H9 (cell line): ENCODE measurements around the gene RASA4. TPM values are rescaled to one million over a fixed set of nuclear protein-coding genes. Genes with fewer than 3 reads are reported as not detected.
"Not testable (repeated sequence)": the region's sequence is repeated elsewhere in the genome, so short reads cannot be mapped to it uniquely, and the experiment has no call there.

Source experiments
- DNase-seq: peaks from one replicate; pipeline ENCODE4 v3.0.0-alpha.2; 2017
- H2AFZ ChIP-seq: one replicate; pipeline ENCODE4 v1.6.1; 2013; ENCODE audit warnings: mild to moderate bottlenecking, low read length, control low read depth, moderate library complexity
- H2AK5ac ChIP-seq: 2 replicates; pipeline ENCODE4 v1.6.1; 2013; ENCODE audit warnings: low read length, control low read depth, mixed read lengths; ENCODE audit not compliant: insufficient read length
- H2BK120ac ChIP-seq: one replicate; pipeline ENCODE4 v1.6.1; 2013; ENCODE audit warnings: low read depth, mild to moderate bottlenecking, low read length, control low read depth, inconsistent platforms; ENCODE audit not compliant: poor library complexity, severe bottlenecking
- H2BK12ac ChIP-seq: 2 replicates; pipeline ENCODE4 v1.6.1; 2013; ENCODE audit warnings: low read length, control low read depth, mixed read lengths, low read depth; ENCODE audit not compliant: insufficient read length
- H2BK15ac ChIP-seq: 2 replicates; pipeline ENCODE4 v1.6.1; 2013; ENCODE audit warnings: low read depth, low read length, control low read depth
- H2BK20ac ChIP-seq: one replicate; pipeline ENCODE4 v1.6.1; 2013; ENCODE audit warnings: low read depth, mild to moderate bottlenecking, low read length, control low read depth, inconsistent platforms; ENCODE audit not compliant: poor library complexity, severe bottlenecking
- H2BK5ac ChIP-seq: 2 replicates; pipeline ENCODE4 v1.6.1; 2013; ENCODE audit warnings: low read length, control low read depth, mixed read lengths; ENCODE audit not compliant: insufficient read length
- H3K14ac ChIP-seq: 2 replicates; pipeline ENCODE4 v1.6.1; 2013; ENCODE audit warnings: low read length, control low read depth; ENCODE audit not compliant: insufficient read depth
- H3K18ac ChIP-seq: 2 replicates; pipeline ENCODE4 v1.6.1; 2013; ENCODE audit warnings: low read depth, mild to moderate bottlenecking, mixed read lengths, low read length, control low read depth; ENCODE audit not compliant: insufficient read length
- H3K23ac ChIP-seq: 2 replicates; pipeline ENCODE4 v1.6.1; 2013; ENCODE audit warnings: low read length, control low read depth, mixed read lengths, low read depth; ENCODE audit not compliant: insufficient read length
- H3K23me2 ChIP-seq: 2 replicates; pipeline ENCODE4 v1.6.1; 2013; ENCODE audit warnings: low read depth, mild to moderate bottlenecking, mixed read lengths, low read length, control low read depth; ENCODE audit not compliant: insufficient read length, poor library complexity, severe bottlenecking
- H3K27ac ChIP-seq: 2 replicates; pipeline ENCODE4 v1.5.1; 2013; ENCODE audit warnings: low read length, control low read depth, mixed read lengths, low read depth; ENCODE audit not compliant: insufficient read length
- H3K27me3 ChIP-seq: 2 replicates; pipeline ENCODE4 v1.6.1; 2013; ENCODE audit warnings: low read length, control low read depth, inconsistent platforms; ENCODE audit not compliant: insufficient read depth
- H3K4ac ChIP-seq: 2 replicates; pipeline ENCODE4 v1.6.1; 2013; ENCODE audit warnings: low read depth, mild to moderate bottlenecking, control low read depth, inconsistent platforms, low read length, moderate library complexity
- H3K4me1 ChIP-seq: 2 replicates; pipeline ENCODE4 v1.6.1; 2013; ENCODE audit warnings: low read length, control low read depth, inconsistent platforms; ENCODE audit not compliant: insufficient read depth
- H3K4me2 ChIP-seq: 2 replicates; pipeline ENCODE4 v1.6.1; 2013; ENCODE audit warnings: low read length, control low read depth, mixed read lengths; ENCODE audit not compliant: insufficient read length, insufficient read depth
- H3K56ac ChIP-seq: 2 replicates; pipeline ENCODE4 v1.6.1; 2013; ENCODE audit warnings: low read depth, mild to moderate bottlenecking, mixed read lengths, low read length, control low read depth; ENCODE audit not compliant: insufficient read length
- H3K79me1 ChIP-seq: 2 replicates; pipeline ENCODE4 v1.6.1; 2013; ENCODE audit warnings: low read depth, mild to moderate bottlenecking, moderate library complexity, low read length, control low read depth, inconsistent platforms; ENCODE audit not compliant: insufficient read depth, poor library complexity, severe bottlenecking
- H3K79me2 ChIP-seq: 2 replicates; pipeline ENCODE4 v1.6.1; 2013; ENCODE audit warnings: low read length, control low read depth, inconsistent platforms; ENCODE audit not compliant: insufficient read depth
- H3K9ac ChIP-seq: 2 replicates; pipeline ENCODE4 v1.6.1; 2013; ENCODE audit warnings: low read length, control low read depth, mixed read lengths; ENCODE audit not compliant: insufficient read length; ENCODE audit errors: extremely low read depth
- H3K9me3 ChIP-seq: one replicate; pipeline ENCODE4 v1.6.1; 2013; ENCODE audit warnings: low read depth, low read length, inconsistent platforms; ENCODE audit not compliant: control insufficient read depth
- H3T11ph ChIP-seq: one replicate; pipeline ENCODE4 v1.6.1; 2013; ENCODE audit warnings: mild to moderate bottlenecking, low read length, control low read depth, inconsistent platforms
- H4K20me1 ChIP-seq: one replicate; pipeline ENCODE4 v1.6.1; 2013; ENCODE audit not compliant: control insufficient read depth, insufficient read length, insufficient read depth
- H4K5ac ChIP-seq: 2 replicates; pipeline ENCODE4 v1.6.1; 2013; ENCODE audit warnings: low read depth, mild to moderate bottlenecking, mixed read lengths, low read length, control low read depth; ENCODE audit not compliant: insufficient read length
- H4K8ac ChIP-seq: replicated peaks from 2 replicates; pipeline ENCODE4 v1.6.1; 2013; ENCODE audit warnings: low read length, control low read depth, mixed read lengths, low read depth; ENCODE audit not compliant: insufficient read length
- H4K91ac ChIP-seq: 2 replicates; pipeline ENCODE4 v1.6.1; 2013; ENCODE audit warnings: low read depth, mild to moderate bottlenecking, moderate library complexity, mixed read lengths, low read length, control low read depth; ENCODE audit not compliant: insufficient read length
- H3K27ac Mint-ChIP-seq, 3 experiments: 2 replicates in 2 of 3; 3 replicates in 1 of 3; pipeline ENCODE4 v1.8.0; 2020 to 2021; ENCODE audit warnings: mixed read lengths in 3 of 3, mild to moderate bottlenecking in 1 of 3, moderate library complexity in 1 of 3
- H3K27me3 Mint-ChIP-seq: 2 replicates; pipeline ENCODE4 v1.8.0; 2021; ENCODE audit warnings: low read depth, mild to moderate bottlenecking, moderate library complexity, mixed read lengths
- H3K36me3 Mint-ChIP-seq, 3 experiments: 2 replicates in 2 of 3; 3 replicates in 1 of 3; pipeline ENCODE4 v1.8.0; 2020 to 2021; ENCODE audit warnings: low read depth in 3 of 3, mixed read lengths in 3 of 3; ENCODE audit not compliant: insufficient read depth in 1 of 3
- H3K4me1 Mint-ChIP-seq, 2 experiments: 2 replicates each; pipeline ENCODE4 v1.8.0; 2020; ENCODE audit warnings: mixed read lengths in 2 of 2
- H3K4me3 Mint-ChIP-seq, 2 experiments: 2 replicates in 1 of 2; 3 replicates in 1 of 2; pipeline ENCODE4 v1.8.0; 2020 to 2021; ENCODE audit warnings: mild to moderate bottlenecking in 2 of 2, mixed read lengths in 2 of 2, moderate library complexity in 1 of 2
- H3K9me3 Mint-ChIP-seq, 2 experiments: 2 replicates in 1 of 2; 3 replicates in 1 of 2; pipeline ENCODE4 v1.8.0; 2020; ENCODE audit warnings: mild to moderate bottlenecking in 2 of 2, mixed read lengths in 2 of 2, moderate library complexity in 1 of 2
- WGBS: extraction: QIAGEN DNeasy Blood & Tissue Kit; methylation state at CpG from one replicate; pipeline ENCODE4 v1.1.7; 2013; ENCODE audit warnings: missing lambda C conversion rate, low lambda C conversion rate, mixed read lengths; ENCODE audit not compliant: insufficient read length; ENCODE audit errors: extremely low coverage; 5-methylcytosine and 5-hydroxymethylcytosine counted together
- total RNA-seq: library from RNA; stranded (reverse); gene quantifications from 2 replicates; pipeline ENCODE4 v1.2.1, GENCODE V29; 2021

The RASA4 gene
- total RNA-seq, 1 experiment from 2014 or later, result 10.0 TPM

- H3K36me3 Mint-ChIP-seq, H2AK5ac ChIP-seq, H3K23me2 ChIP-seq, H3K9ac ChIP-seq, H3K4me2 ChIP-seq, H2BK5ac ChIP-seq, H3K4ac ChIP-seq, H3K79me1 ChIP-seq, H3T11ph ChIP-seq, H2BK120ac ChIP-seq, H3K4me1 Mint-ChIP-seq, H4K5ac ChIP-seq, H2AFZ ChIP-seq, H4K8ac ChIP-seq, H3K23ac ChIP-seq, H3K9me3 ChIP-seq, H2BK20ac ChIP-seq, H3K27ac Mint-ChIP-seq, H3K79me2 ChIP-seq, H3K18ac ChIP-seq, H3K27me3 Mint-ChIP-seq, H4K91ac ChIP-seq, H3K27ac ChIP-seq, DNase-seq, H3K14ac ChIP-seq, H3K9me3 Mint-ChIP-seq, H2BK15ac ChIP-seq, H3K27me3 ChIP-seq, H3K56ac ChIP-seq, H4K20me1 ChIP-seq, H3K4me1 ChIP-seq, H2BK12ac ChIP-seq, H3K4me3 Mint-ChIP-seq: not testable (repeated sequence)
- WGBS, result no CpG with 5 or more reads among the region's 3 CpGs
These were observed 1.7 kb downstream of the RASA4 start for GRCh38 chr7:102614873-102615272.

- not testable (repeated sequence) for H2BK120ac ChIP-seq, H3K27me3 ChIP-seq, H3K9me3 Mint-ChIP-seq, H3K4ac ChIP-seq, DNase-seq, H3K4me1 ChIP-seq, H2BK5ac ChIP-seq, H3K56ac ChIP-seq, H3K9ac ChIP-seq, H3K14ac ChIP-seq, H3K27me3 Mint-ChIP-seq, H3K79me2 ChIP-seq, H3K27ac ChIP-seq, H3K23ac ChIP-seq, H4K20me1 ChIP-seq, H2BK20ac ChIP-seq, H3T11ph ChIP-seq, H3K36me3 Mint-ChIP-seq, H4K5ac ChIP-seq, H3K4me1 Mint-ChIP-seq, H2BK15ac ChIP-seq, H2AFZ ChIP-seq, H3K18ac ChIP-seq, H3K4me3 Mint-ChIP-seq, H2AK5ac ChIP-seq, H4K8ac ChIP-seq, H3K79me1 ChIP-seq, H4K91ac ChIP-seq, H3K23me2 ChIP-seq, H3K4me2 ChIP-seq, H2BK12ac ChIP-seq, H3K27ac Mint-ChIP-seq, H3K9me3 ChIP-seq
- no CpG with 5 or more reads among the region's 4 CpGs for WGBS
These were observed 2.2 kb downstream of the RASA4 start for GRCh38 chr7:102614346-102614697.
